ENCODE results near the gene KNG1.

KNG1 gene

GRCh38 chr3:186750316-186750715 lies 33.2 kb downstream of the KNG1 start:
- no peaks in the 10 kb centered on the region for H3K27me3 Mint-ChIP-seq
- no peak overlapping the region for H3K27ac Mint-ChIP-seq
- ATAC-seq: no peak

GRCh38 chr3:186751480-186751879 lies 34.3 kb downstream of the KNG1 start:
- H3K27ac Mint-ChIP-seq: peak overlapping the region in 1 of 2 donors; percentile 5
- H3K4me1 Mint-ChIP-seq: peaks cover 9% of the 10 kb centered on the region
- ATAC-seq (no peak), DNase-seq (no peak)
- no peak overlapping the region for H3K4me3 Mint-ChIP-seq
- no peaks in the 10 kb centered on the region for H3K9me3 Mint-ChIP-seq
- H3K27me3 Mint-ChIP-seq: no peaks in the 10 kb centered on the region

More at GRCh38 chr3:186750316-186750715, 33.2 kb downstream of the KNG1 start:
- H3K4me1 Mint-ChIP-seq: peaks cover 15% of the 10 kb centered on the region
- H3K4me3 Mint-ChIP-seq: no peak overlapping the region
- no peaks in the 10 kb centered on the region for H3K9me3 Mint-ChIP-seq
- no peak for DNase-seq

GRCh38 chr3:186754006-186754405 lies 36.8 kb downstream of the KNG1 start:
- H3K9me3 Mint-ChIP-seq: no peaks in the 10 kb centered on the region
- peaks cover 9% of the 10 kb centered on the region for H3K4me1 Mint-ChIP-seq
- no peaks in the 10 kb centered on the region for H3K27me3 Mint-ChIP-seq
- H3K27ac Mint-ChIP-seq: peak overlapping the region in 1 of 2 donors; percentile 87
- ATAC-seq: no peak
- no peak overlapping the region for H3K4me3 Mint-ChIP-seq
- DNase-seq: no peak

GRCh38 chr3:186754871-186755270 lies 37.7 kb downstream of the KNG1 start:
- Mint-ChIP-seq H3K27ac (no peak overlapping the region), H3K27me3 (no peaks in the 10 kb centered on the region), H3K9me3 (no peaks in the 10 kb centered on the region), H3K4me3 (no peak overlapping the region), H3K4me1 (peaks cover 9% of the 10 kb centered on the region)
- no peak for DNase-seq
- ATAC-seq: no peak

GRCh38 chr3:186757214-186757613 lies 40.1 kb downstream of the KNG1 start:
- no peak overlapping the region for H3K4me3 Mint-ChIP-seq
- H3K27ac Mint-ChIP-seq: no peak overlapping the region
- no peaks in the 10 kb centered on the region for H3K27me3 Mint-ChIP-seq

GRCh38 chr3:186757686-186758220 lies 40.6 kb downstream of the KNG1 start:
- Mint-ChIP-seq H3K27me3 (no peaks in the 10 kb centered on the region), H3K9me3 (no peaks in the 10 kb centered on the region), H3K4me1 (peaks cover 16% of the 10 kb centered on the region), H3K4me3 (no peak overlapping the region), H3K27ac (no peak overlapping the region)
- ATAC-seq (no peak), DNase-seq (no peak)

More at GRCh38 chr3:186757214-186757613, 40.1 kb downstream of the KNG1 start:
- Mint-ChIP-seq H3K9me3 (no peaks in the 10 kb centered on the region), H3K4me1 (peaks cover 16% of the 10 kb centered on the region)
- ATAC-seq (no peak), DNase-seq (no peak)

GRCh38 chr3:186759231-186759930 lies 42.2 kb downstream of the KNG1 start:
- Mint-ChIP-seq H3K27ac (no peak overlapping the region), H3K4me1 (peaks cover 7% of the 10 kb centered on the region), H3K27me3 (no peaks in the 10 kb centered on the region), H3K4me3 (no peak overlapping the region), H3K9me3 (no peaks in the 10 kb centered on the region)
- ATAC-seq (no peak), DNase-seq (no peak)

- DNase-seq (no peak), ATAC-seq (peak; percentile 50)
- Mint-ChIP-seq H3K27me3 (no peaks in the 10 kb centered on the region), H3K4me1 (peaks cover 7% of the 10 kb centered on the region), H3K4me3 (no peak overlapping the region), H3K27ac (no peak overlapping the region), H3K9me3 (no peaks in the 10 kb centered on the region)
These were observed 43.1 kb downstream of the KNG1 start for GRCh38 chr3:186760141-186760833.

GRCh38 chr3:186760897-186761447 lies 43.8 kb downstream of the KNG1 start:
- Mint-ChIP-seq H3K4me3 (no peak overlapping the region), H3K27ac (no peak overlapping the region), H3K4me1 (peaks cover 7% of the 10 kb centered on the region), H3K9me3 (no peaks in the 10 kb centered on the region), H3K27me3 (no peaks in the 10 kb centered on the region)
- ATAC-seq: no peak
- no peak for DNase-seq

GRCh38 chr3:186772281-186772694 lies 55.1 kb downstream of the KNG1 start:
- Mint-ChIP-seq H3K4me3 (peak overlapping the region; percentile 78 to 89), H3K27ac (peak overlapping the region; percentile 77 to 91), H3K9me3 (no peaks in the 10 kb centered on the region), H3K27me3 (no peaks in the 10 kb centered on the region), H3K4me1 (peaks cover 18% of the 10 kb centered on the region)
- ATAC-seq: peak; percentile 51
- DNase-seq: no peak

GRCh38 chr3:186772701-186773417 lies 55.7 kb downstream of the KNG1 start:
- H3K4me3 Mint-ChIP-seq: peak overlapping the region; percentile 78 to 89
- ATAC-seq (peak; percentile 95), DNase-seq (peak; percentile 65 to 80)
- no peaks in the 10 kb centered on the region for H3K27me3 Mint-ChIP-seq
- H3K4me1 Mint-ChIP-seq: peaks cover 18% of the 10 kb centered on the region
- H3K9me3 Mint-ChIP-seq: no peaks in the 10 kb centered on the region
- H3K27ac Mint-ChIP-seq: peak overlapping the region; percentile 77 to 91

GRCh38 chr3:186775999-186776398 lies 58.8 kb downstream of the KNG1 start:
- H3K27ac Mint-ChIP-seq: no peak overlapping the region
- peaks cover 18% of the 10 kb centered on the region for H3K4me1 Mint-ChIP-seq
- ATAC-seq (no peak), DNase-seq (no peak)
- no peaks in the 10 kb centered on the region for H3K9me3 Mint-ChIP-seq
- H3K4me3 Mint-ChIP-seq: no peak overlapping the region
- H3K27me3 Mint-ChIP-seq: no peaks in the 10 kb centered on the region

GRCh38 chr3:186779204-186779603 lies 62.0 kb downstream of the KNG1 start:
- H3K4me3 Mint-ChIP-seq: no peak overlapping the region
- no peak overlapping the region for H3K27ac Mint-ChIP-seq
- H3K9me3 Mint-ChIP-seq: no peaks in the 10 kb centered on the region
- ATAC-seq: no peak
- no peaks in the 10 kb centered on the region for H3K27me3 Mint-ChIP-seq
- H3K4me1 Mint-ChIP-seq: peaks cover 10% of the 10 kb centered on the region
- DNase-seq: no peak

GRCh38 chr3:186782542-186783057 lies 65.4 kb downstream of the KNG1 start:
- no peak for DNase-seq
- H3K4me3 Mint-ChIP-seq: peak overlapping the region; percentile 97 to 100
- H3K4me1 Mint-ChIP-seq: peaks cover 40% of the 10 kb centered on the region
- no peak for ATAC-seq
- H3K27me3 Mint-ChIP-seq: no peaks in the 10 kb centered on the region
- H3K27ac Mint-ChIP-seq: peak overlapping the region; percentile 100
- no peaks in the 10 kb centered on the region for H3K9me3 Mint-ChIP-seq

- no peaks in the 10 kb centered on the region for H3K27me3 Mint-ChIP-seq
- peak; percentile 93 to 94 for DNase-seq
- no peaks in the 10 kb centered on the region for H3K9me3 Mint-ChIP-seq
- ATAC-seq: peak; percentile 81
- H3K4me3 Mint-ChIP-seq: peak within 1 kb of the TSS; percentile 97 to 100
- peak within 1 kb of the TSS; percentile 100 for H3K27ac Mint-ChIP-seq
- peaks cover 46% of the 10 kb centered on the region for H3K4me1 Mint-ChIP-seq
These were observed 66.0 kb downstream of the KNG1 start, which contains the start of gene EIF4A2 for GRCh38 chr3:186783058-186783730. Gene EIF4A2, plus strand, starts transcription at chr3:186783577. Its CDS starts 34 bp downstream, at chr3:186783611.
